Caco-2 (cell line): ENCODE data around the gene PHF12. TPM values are rescaled to one million over a fixed set of nuclear protein-coding genes. Genes with fewer than 3 reads are reported as not detected.

Experiments
- BruUV-seq: library from RNA; stranded (reverse); fragments of 400-500 nt; replicated peaks from 2 replicates; lab custom pipeline; 2021; lab: Mats Ljungman, UMichigan
- CTCF ChIA-PET: fragments of 300-600 bp; sonication (Branson Sonifier 250); formaldehyde crosslinking; loops from one replicate; lab custom pipeline; 2022; ENCODE audit warnings: antibody characterized with exemption; lab: Charles Lee
- POLR2A ChIA-PET: fragments of 300-600 bp; sonication (Branson Sonifier 250); formaldehyde crosslinking; loops from one replicate; lab custom pipeline; 2022; ENCODE audit warnings: antibody characterized with exemption; lab: Charles Lee
- DNase-seq, 2 experiments: peaks; one replicate each; pipeline versions ENCODE4 v3.0.0 to v3.0.0-alpha.2; 2020 to 2022
- H3K27me3 ChIP-seq: replicated peaks from 2 replicates; pipeline ENCODE4 v1.6.0; 2011; ENCODE audit warnings: low read length; ENCODE audit not compliant: control insufficient read depth, insufficient read depth
- H3K36me3 ChIP-seq: 2 replicates; pipeline ENCODE4 v1.5.1; 2011; ENCODE audit warnings: low read length; ENCODE audit not compliant: control insufficient read depth, insufficient read depth
- H3K4me1 ChIP-seq: fragments of 250-450 bp; sonication (Bioruptor Pico); 2 replicates; pipeline ENCODE4 v1.5.1; 2020; ENCODE audit warnings: mild to moderate bottlenecking
- H3K4me3 ChIP-seq: 2 replicates; pipeline ENCODE4 v1.5.1; 2011; ENCODE audit warnings: low read depth, mild to moderate bottlenecking, control low read depth, low read length
- H3K9me3 ChIP-seq: fragments of 250-450 bp; sonication (Bioruptor Pico); 2 replicates; pipeline ENCODE4 v1.5.1; 2020; ENCODE audit warnings: mild to moderate bottlenecking, moderate library complexity
- H3K27ac Mint-ChIP-seq: one replicate; pipeline ENCODE4 v1.8.0; 2022; ENCODE audit warnings: mixed read lengths; ENCODE audit not compliant: unreplicated experiment
- H3K27me3 Mint-ChIP-seq: one replicate; pipeline ENCODE4 v1.8.0; 2022; ENCODE audit warnings: mixed read lengths; ENCODE audit not compliant: insufficient read depth, unreplicated experiment
- H3K36me3 Mint-ChIP-seq: one replicate; pipeline ENCODE4 v1.8.0; 2022; ENCODE audit warnings: mild to moderate bottlenecking, mixed read lengths; ENCODE audit not compliant: insufficient read depth, unreplicated experiment
- H3K4me1 Mint-ChIP-seq: one replicate; pipeline ENCODE4 v1.8.0; 2022; ENCODE audit warnings: low read depth, mixed read lengths; ENCODE audit not compliant: unreplicated experiment
- H3K4me3 Mint-ChIP-seq: one replicate; pipeline ENCODE4 v1.8.0; 2022; ENCODE audit warnings: mild to moderate bottlenecking, moderate library complexity, mixed read lengths; ENCODE audit not compliant: unreplicated experiment
- H3K9me3 Mint-ChIP-seq: one replicate; pipeline ENCODE4 v1.8.0; 2022; ENCODE audit warnings: mixed read lengths; ENCODE audit not compliant: unreplicated experiment
- intact Hi-C: fragments of 100-400 bp; cut with micrococcal nuclease; formaldehyde crosslinking; loops from one replicate; pipeline ENCODE4 v1.10.0; 2022; ENCODE audit not compliant: unreplicated experiment
- total RNA-seq: library from RNA; stranded (reverse); gene quantifications from 2 replicates; pipeline ENCODE4 v1.2.3, GENCODE V29; 2022
- TF ChIP-seq, protein P1 (sequence below), 2 experiments: fragments of 200-600 bp in 1 of 2; IDR thresholded peaks; 1 replicate in 1 of 2; 2 replicates in 1 of 2; pipeline versions ENCODE4 v1.5.1 to v1.8.0; 2011 to 2022; ENCODE audit warnings: antibody characterized with exemption in 1 of 2, control low read depth in 1 of 2, inconsistent platforms in 1 of 2, low read depth in 1 of 2, low read length in 1 of 2, mild to moderate bottlenecking in 1 of 2, moderate library complexity in 1 of 2; ENCODE audit not compliant: insufficient read depth in 1 of 2, severe bottlenecking in 1 of 2, unreplicated experiment in 1 of 2

The PHF12 gene
- total RNA-seq, 1 experiment from 2014 or later: 49.9 TPM

DNA sequence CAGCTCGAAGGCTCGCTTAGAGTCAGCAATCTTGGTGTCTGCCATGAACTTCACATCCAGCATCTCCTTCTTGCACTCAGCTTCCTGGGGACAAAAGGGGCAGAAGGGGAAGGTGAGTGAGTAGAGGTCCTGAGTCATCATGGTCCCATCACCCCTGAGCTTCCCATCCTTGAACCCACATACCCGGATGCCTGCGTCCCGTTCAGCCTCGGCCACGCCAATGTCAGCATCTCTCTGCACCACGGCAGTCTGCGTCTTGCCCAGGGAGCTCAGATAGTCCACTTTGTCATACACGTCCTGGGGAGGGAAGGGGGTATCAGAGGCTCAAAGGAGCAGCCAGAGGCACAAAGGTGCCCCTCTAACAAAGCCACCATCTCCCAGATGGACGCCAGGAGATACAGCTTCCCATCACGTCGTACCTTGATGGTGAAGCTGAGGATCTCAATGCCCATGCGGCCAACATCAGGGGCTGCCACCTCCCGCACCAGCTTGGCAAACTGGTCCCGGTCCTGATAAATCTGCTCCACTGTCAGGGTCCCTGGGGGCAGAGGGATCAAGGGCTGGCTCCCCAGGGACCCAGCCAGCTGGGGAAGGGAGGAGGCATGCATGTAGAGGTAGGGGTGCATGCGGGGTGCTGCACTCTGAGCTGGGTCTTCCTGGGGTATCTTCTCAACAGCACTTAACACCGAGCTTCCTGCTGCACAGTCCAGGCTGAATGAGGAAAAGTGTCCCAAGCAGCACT, 69.0 kb downstream of the PHF12 start:
- Mint-ChIP-seq H3K4me1 (peaks cover 7% of the 10 kb centered on the region), H3K27ac (no peak overlapping the region), H3K4me3 (no peak overlapping the region), H3K9me3 (no peaks in the 10 kb centered on the region), H3K36me3 (peaks cover 34% of the 10 kb centered on the region), H3K27me3 (no peaks in the 10 kb centered on the region)
- Histone ChIP-seq H3K9me3 (no peaks in the 10 kb centered on the region), H3K4me1 (no peaks in the 10 kb centered on the region), H3K4me3 (no peak overlapping the region), H3K27me3 (no peaks in the 10 kb centered on the region), H3K36me3 (peaks cover 8% of the 10 kb centered on the region)
- ChIA-PET POLR2A (no interaction called here), CTCF (interaction anchor here (1.0 to 4.8 kb wide), 2 partner anchors 119 to 133 kb away, joined by 4 to 70 read pairs; no protein-coding TSS in a partner anchor)
- BruUV-seq: no TSS peak
- intact Hi-C loops: no loop called here
- TF ChIP-seq, protein P1, sequence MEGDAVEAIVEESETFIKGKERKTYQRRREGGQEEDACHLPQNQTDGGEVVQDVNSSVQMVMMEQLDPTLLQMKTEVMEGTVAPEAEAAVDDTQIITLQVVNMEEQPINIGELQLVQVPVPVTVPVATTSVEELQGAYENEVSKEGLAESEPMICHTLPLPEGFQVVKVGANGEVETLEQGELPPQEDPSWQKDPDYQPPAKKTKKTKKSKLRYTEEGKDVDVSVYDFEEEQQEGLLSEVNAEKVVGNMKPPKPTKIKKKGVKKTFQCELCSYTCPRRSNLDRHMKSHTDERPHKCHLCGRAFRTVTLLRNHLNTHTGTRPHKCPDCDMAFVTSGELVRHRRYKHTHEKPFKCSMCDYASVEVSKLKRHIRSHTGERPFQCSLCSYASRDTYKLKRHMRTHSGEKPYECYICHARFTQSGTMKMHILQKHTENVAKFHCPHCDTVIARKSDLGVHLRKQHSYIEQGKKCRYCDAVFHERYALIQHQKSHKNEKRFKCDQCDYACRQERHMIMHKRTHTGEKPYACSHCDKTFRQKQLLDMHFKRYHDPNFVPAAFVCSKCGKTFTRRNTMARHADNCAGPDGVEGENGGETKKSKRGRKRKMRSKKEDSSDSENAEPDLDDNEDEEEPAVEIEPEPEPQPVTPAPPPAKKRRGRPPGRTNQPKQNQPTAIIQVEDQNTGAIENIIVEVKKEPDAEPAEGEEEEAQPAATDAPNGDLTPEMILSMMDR (IDR thresholded peaks at IDR 0.05; ENCODE audit: insufficient read depth in 1 of 2, low read depth in 1 of 2, low read length in 1 of 2, severe bottlenecking in 1 of 2, unreplicated experiment in 1 of 2): no peak
- DNase-seq: no peak

DNA sequence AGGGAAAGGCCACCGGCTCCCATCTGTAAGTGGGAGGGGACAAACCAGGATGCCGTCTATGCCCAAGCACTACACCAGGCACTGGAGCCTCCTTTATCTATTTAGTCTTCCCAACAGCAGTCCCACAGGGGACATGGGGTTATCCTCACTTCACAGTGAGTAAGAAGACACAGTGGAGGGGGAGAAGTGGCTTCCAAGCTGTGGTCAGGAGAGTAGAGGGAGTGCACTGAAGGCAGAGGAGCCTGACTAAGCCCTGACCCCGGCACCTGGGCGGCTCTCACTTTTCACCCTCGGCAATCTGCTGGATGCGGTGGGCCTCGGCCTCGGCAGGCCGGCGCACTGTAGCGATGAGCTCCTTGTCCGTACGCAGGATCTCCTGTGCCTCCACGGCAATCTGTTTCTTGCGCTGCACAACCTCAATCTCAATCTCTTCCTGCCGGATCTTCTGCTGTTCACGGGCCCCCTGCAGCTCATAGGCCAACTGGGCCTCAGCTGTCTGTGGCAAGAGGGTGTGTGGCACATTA, 69.7 kb downstream of the PHF12 start:
- no peaks in the 10 kb centered on the region for H3K9me3 Mint-ChIP-seq
- no peaks in the 10 kb centered on the region for H3K27me3 Mint-ChIP-seq
- DNase-seq: no peak
- intact Hi-C loops: no loop called here
- peaks cover 7% of the 10 kb centered on the region for H3K4me1 Mint-ChIP-seq
- no peaks in the 10 kb centered on the region for H3K9me3 ChIP-seq
- H3K4me3 Mint-ChIP-seq: no peak overlapping the region
- TF ChIP-seq, protein P1 (IDR thresholded peaks at IDR 0.05; ENCODE audit: insufficient read depth in 1 of 2, low read depth in 1 of 2, low read length in 1 of 2, severe bottlenecking in 1 of 2, unreplicated experiment in 1 of 2): no peak
- H3K27me3 ChIP-seq: no peaks in the 10 kb centered on the region
- H3K27ac Mint-ChIP-seq: no peak overlapping the region
- ChIA-PET POLR2A (no interaction called here), CTCF (interaction anchor here (4.8 kb wide), 1 partner anchor 118 kb away, joined by 70 read pairs; no protein-coding TSS in a partner anchor)
- H3K36me3 Mint-ChIP-seq: peaks cover 34% of the 10 kb centered on the region
- TSS peak; percentile 17 for BruUV-seq
- H3K36me3 ChIP-seq: peaks cover 8% of the 10 kb centered on the region
- H3K4me1 ChIP-seq: no peaks in the 10 kb centered on the region
- no peak overlapping the region for H3K4me3 ChIP-seq

DNA sequence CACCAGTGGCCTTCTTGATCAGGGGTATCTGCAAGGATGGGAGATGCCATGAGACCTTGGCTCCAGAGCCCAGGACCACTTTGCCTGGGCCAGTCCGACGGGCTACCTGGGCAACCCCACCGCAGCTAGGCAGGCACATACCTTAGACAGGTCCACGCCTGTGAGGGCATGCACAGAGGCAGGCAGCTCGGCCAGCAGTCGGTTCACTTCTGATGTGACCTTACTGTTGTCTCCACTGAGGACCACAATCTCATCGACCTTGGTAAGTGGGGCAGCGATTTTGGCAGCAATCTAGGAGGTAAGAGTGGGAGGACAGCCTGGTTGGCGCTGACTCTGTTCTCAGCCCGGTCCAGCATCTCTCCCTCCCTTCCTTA, 70.8 kb downstream of the PHF12 start:
- Mint-ChIP-seq H3K36me3 (peaks cover 25% of the 10 kb centered on the region), H3K4me1 (peaks cover 16% of the 10 kb centered on the region), H3K9me3 (no peaks in the 10 kb centered on the region), H3K4me3 (no peak overlapping the region), H3K27ac (no peak overlapping the region), H3K27me3 (no peaks in the 10 kb centered on the region)
- H3K27me3 ChIP-seq: no peaks in the 10 kb centered on the region
- intact Hi-C loops: no loop called here
- BruUV-seq: no TSS peak
- no peak for DNase-seq
- H3K4me3 ChIP-seq: no peak overlapping the region
- POLR2A ChIA-PET: interaction anchor here (0.5 kb wide), 1 partner anchor 71 kb away, joined by 3 read pairs; the partner anchor contains the start of gene PHF12
- 0 out of 2 replicates have a peak, but pooled peaks cover 5% of the 10 kb centered on the region for H3K4me1 ChIP-seq
- CTCF ChIA-PET: interaction anchor here (2.2 to 4.8 kb wide), 2 partner anchors 117 to 154 kb away, joined by 30 to 70 read pairs; partner anchors contain the start of gene TLCD1
- H3K36me3 ChIP-seq: peaks cover 8% of the 10 kb centered on the region
- H3K9me3 ChIP-seq: no peaks in the 10 kb centered on the region
- TF ChIP-seq, protein P1 (IDR thresholded peaks at IDR 0.05; ENCODE audit: insufficient read depth in 1 of 2, low read depth in 1 of 2, low read length in 1 of 2, severe bottlenecking in 1 of 2, unreplicated experiment in 1 of 2): no peak
